NCI-H510A (cell line): ENCODE results near the gene FGGY.
A peak's percentile ranks its signal among the peaks of the same experiment; 100 is the strongest.

Experiments used
- DNase-seq: peaks from one replicate; lab custom pipeline; 2025; lab: John Stamatoyannopoulos, UW

Gene FGGY

DNA sequence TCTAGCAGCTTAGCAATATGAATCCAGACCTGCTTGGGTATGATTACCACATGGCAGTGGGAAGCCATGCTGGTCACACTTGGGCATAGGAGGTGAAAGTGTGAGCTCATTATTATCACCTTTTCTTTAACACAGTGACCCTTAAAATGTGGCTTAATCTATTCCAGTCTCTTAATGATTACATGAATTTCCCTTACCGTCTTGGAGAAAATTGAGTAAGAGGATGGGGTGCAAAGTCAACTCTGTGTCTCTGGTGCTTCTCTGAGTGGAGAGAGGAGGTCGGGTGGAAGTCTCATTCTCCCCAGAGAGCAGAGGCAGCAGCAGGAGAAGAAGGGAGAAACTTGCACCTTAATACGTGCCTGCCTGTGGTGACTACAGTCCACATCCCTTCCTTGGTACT is 91.3 kb downstream of the FGGY start:
- no peak for DNase-seq

- DNase-seq, result no peak
Observed at GRCh38 chr1:59389847-59390246, 93.0 kb downstream of the FGGY start.

- DNase-seq, result no peak
Observed at GRCh38 chr1:59390307-59390706, 93.4 kb downstream of the FGGY start.

DNA sequence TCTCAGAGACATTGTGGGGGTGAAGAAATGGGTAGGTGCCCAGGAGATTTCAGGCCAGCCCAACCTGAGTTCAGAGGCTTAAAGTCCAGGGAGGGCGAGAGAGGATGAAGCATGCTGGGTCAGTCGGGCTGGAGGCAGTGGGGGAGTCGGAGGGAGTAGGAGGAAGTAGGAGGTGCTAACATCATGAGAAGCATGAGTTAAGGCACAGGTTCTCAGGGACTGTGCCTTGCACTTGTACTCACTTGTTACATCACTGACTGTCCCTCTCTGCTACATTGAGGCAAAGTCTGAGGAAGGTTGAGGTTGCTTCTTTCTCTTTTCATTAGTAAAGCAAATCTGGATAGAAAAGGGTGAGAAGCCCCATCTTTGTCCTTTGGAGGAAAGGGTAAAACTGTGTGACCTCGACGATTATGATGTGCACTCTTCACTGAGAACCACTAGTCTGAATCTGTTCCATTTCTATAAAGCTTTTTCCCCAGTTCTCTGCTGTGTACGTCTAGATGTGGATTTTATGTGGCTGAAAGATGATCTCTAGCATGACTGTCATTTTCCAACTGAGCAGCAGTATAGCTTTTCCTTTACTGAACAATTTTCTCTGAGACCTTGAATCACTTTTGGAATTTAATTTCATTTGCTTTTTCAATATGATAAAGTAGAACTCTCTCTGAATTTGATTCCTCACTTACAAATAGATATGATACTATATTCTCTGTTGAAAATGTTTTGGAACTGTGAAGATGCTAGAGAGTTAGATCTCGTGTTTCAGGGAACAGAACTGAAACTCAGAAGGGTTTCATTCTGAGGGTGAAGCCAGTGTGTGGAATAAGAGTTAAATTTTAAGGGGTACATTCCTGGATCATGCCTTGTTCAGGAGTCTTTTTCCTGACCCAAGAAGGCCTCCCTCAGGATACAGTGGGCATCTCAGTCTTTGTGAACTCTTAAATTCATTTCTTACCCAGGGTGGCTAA is 94.6 kb downstream of the FGGY start:
- no peak for DNase-seq

DNA sequence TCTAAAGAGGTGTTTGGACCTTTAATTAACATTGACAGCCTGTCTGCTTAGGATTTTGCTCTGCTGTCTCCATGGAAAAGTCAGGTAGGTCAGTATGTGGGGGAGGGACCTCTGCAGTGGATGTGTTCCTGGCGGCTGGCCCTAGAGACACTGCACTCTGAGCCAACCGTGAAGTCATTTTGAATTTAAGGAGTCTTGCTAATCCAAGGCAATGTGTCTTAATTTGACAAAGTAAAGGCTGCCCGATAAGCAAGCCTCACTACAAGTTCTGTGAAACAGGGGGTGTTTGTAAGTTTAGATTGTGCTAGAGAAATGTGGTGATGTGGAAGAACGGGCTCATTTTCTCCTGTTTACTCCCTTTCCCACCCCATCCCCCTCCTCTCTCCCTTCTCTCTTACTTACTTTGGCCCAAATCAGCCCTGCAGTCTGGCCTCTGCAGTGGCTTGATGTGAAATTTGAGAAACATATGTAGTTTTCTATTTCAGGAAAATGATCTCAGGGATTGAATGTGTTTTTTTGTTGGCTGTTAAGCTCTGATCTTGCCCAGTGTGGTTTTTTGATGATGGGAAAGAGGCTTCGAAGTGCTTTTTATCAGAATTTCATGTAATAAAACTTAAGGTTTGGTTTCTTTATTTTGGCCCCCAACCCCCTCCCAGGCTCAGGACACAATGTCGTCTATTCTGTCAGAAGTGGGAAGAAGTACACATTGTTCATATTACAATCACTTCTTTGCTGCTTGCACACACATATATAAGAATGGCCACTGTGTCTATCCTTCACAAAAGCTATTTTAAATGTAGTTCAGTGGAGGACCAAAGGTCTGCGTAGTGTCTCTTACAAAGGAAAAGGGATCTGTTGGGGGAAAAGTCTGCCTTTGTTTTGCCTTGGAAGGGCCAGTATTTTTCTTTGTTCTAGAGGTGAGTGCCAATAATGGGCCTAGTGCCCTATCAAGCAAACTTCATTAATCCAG is 96.6 kb downstream of the FGGY start:
- DNase-seq, result peak; percentile 25

- DNase-seq, result no peak
Observed at GRCh38 chr1:59394706-59395425, 98.0 kb downstream of the FGGY start.

DNA sequence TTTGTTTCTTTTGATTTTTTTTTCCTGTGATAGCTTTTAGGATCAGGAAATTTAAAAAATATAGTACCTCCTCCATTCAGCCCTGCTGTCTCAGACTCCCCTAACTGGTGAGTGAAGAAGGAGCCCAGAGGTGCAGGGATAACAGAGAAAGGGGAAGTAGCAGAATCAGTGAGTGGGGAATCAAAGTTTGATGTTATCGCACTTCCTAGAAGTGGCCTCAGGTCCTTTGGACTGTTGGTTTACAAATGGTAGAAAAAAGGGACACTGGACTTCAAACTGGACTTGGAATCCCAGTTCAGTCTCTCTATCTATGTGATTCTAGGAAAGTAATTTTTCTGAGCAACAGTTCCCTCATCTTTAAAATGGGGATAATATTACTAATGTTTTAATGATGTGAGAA is 99.5 kb downstream of the FGGY start:
- no peak for DNase-seq

GRCh38 chr1:59397139-59397858 is 100.4 kb downstream of the FGGY start:
- DNase-seq, result no peak

- DNase-seq, result no peak
Observed at GRCh38 chr1:59399642-59400041, 102.7 kb downstream of the FGGY start.

DNA sequence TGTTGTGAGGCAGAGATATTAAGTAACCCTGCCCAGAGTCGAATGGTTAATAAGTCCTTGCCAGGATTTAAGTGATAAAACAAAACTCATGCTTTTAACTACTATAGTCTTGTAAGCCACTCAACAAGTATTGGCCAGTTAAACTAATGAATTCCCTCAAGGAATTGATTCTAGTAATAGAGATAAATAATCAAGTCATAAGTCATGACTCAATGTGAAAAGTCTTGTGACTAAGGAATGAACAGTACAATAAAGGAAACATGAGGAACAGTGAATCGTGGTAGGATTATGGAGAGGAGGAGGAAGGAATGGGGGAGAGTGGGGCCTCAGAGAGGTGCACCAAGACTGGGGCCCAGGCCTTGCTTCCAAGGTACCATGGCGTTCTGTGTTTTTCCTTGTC is 104.7 kb downstream of the FGGY start:
- no peak for DNase-seq

DNA sequence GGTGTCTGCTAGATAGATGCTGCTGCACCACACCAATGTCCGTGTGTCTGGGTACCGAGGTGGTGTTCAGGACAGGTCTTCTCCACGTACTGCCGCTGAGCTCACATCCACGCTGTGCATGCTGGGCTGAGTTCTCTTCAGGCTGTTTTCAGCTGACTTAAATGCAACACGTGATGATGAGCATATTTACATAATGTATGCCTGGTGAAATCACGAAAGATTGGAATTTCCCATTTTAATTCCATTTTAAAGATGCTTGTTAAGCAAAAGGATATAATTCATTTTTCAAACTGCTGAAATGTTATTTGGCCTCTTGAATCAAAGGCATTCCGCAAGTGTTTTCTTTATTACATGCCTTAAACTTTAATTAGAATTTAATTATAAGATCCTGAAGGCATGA is 107.9 kb downstream of the FGGY start:
- DNase-seq, result no peak

- no peak for DNase-seq
Observed at GRCh38 chr1:59406437-59407164, 109.7 kb downstream of the FGGY start.

DNA sequence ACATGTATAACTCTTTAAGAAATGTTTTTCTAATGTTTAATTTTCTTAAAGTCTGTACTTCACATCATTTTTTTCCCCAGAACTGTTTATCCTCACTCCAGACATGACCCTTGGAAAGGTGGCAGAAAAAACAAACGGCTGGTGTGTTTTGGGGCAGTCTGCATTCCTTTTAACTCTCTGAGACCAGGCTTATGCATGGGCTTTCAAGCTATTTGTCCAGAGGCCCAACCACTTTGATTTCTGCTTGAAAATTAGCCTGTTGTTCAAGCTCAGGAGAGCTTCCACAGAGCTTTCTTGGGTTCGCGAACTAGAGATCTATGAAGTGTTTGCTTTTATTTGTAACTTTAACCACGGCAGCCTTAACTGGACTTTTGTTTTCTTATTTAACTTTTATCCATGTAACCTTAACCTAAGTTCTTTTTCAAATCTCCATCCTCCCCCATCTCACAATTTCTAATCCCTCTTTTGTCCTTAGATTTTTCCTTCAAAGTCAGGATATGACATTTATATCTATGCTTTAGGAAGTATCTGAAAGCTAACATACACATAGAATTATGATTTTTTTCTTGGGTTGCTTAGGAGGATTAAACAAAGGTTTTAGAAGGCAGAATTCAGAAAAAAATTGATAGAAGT is 111.8 kb downstream of the FGGY start:
- DNase-seq, result no peak

- no peak for DNase-seq
Observed at GRCh38 chr1:59409549-59409948, 112.7 kb downstream of the FGGY start.

DNA sequence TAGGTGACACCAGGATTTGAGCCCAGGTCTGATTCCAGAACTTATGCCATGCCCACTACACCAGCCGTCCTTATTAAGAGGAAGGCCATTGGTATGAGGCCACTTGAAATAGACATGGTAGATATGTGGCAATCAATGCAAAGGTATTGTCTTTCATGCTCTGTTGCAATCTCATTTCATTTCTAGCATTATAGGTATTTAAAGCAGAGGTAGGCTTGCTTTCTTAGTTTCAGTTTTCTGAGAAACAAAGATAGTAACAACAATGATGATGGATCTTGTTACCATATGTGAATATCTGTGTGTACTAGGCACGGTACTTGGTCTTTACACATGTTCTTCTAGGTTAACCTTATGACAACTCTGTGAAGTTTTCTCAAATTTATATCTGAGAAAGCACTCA is 113.1 kb downstream of the FGGY start:
- DNase-seq, result no peak

GRCh38 chr1:59410457-59410856 is 113.6 kb downstream of the FGGY start:
- no peak for DNase-seq

GRCh38 chr1:59411147-59411546 is 114.3 kb downstream of the FGGY start:
- DNase-seq, result no peak

DNA sequence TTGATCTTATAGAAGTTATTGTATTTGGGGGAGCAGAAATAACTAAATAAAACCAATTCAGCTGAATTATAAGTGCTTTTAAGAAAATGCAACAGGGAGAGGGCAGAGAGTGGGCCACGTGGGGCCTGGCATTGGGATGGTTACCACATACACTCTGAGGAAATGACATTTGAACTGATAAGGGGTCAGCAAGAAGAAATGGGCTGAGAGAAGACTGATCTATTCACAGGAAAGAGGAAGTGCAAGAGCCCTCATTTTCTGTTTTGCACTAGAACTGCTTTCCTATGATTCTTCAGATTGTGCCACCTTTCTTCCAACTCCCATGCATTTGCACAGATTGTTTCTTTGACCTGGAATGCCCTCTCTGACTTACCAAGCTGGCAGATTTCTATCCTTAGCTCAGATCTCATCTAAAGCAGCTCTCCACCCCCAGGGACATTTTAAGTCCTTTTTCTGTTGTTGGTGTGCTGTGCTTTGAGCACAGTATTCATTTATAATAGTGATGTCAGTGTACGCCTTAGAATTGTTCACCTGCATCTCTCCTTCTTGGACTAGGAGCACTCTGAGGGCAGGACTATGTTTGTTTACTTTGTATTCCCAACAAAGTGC is 115.9 kb downstream of the FGGY start:
- no peak for DNase-seq

GRCh38 chr1:59413327-59413720 is 116.4 kb downstream of the FGGY start:
- DNase-seq, result no peak
